ENCODE measurements around the gene HSPA4L.

- TF ChIP-seq, protein P1, sequence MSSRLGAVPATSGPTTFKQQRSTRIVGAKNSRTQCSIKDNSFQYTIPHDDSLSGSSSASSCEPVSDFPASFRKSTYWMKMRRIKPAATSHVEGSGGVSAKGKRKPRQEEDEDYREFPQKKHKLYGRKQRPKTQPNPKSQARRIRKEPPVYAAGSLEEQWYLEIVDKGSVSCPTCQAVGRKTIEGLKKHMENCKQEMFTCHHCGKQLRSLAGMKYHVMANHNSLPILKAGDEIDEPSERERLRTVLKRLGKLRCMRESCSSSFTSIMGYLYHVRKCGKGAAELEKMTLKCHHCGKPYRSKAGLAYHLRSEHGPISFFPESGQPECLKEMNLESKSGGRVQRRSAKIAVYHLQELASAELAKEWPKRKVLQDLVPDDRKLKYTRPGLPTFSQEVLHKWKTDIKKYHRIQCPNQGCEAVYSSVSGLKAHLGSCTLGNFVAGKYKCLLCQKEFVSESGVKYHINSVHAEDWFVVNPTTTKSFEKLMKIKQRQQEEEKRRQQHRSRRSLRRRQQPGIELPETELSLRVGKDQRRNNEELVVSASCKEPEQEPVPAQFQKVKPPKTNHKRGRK (CRISPR knock-in tag; IDR thresholded peaks at IDR 0.05; ENCODE audit: borderline replicate concordance), result no peak
- no peak for TF ChIP-seq CTCF (IDR thresholded peaks at IDR 0.05)
Observed at GRCh38 chr4:127772769-127773671, 9.1 kb upstream of the HSPA4L start.
